ENCODE results near the gene CCDC88A. TPM values are rescaled to one million over a fixed set of nuclear protein-coding genes. Genes with fewer than 3 reads are reported as not detected.
"Not testable (repeated sequence)": the region's sequence is repeated elsewhere in the genome, so short reads cannot be mapped to it uniquely, and the experiment has no call there.

Gene CCDC88A
- total and polyA plus RNA-seq, 2 experiments from 2014 or later = 144 to 169 TPM

GRCh38 chr2:55242617-55243016, 177.0 kb downstream of the CCDC88A start:
- no peak overlapping the region for H3K27ac Mint-ChIP-seq
- Histone ChIP-seq H2AFZ (no peak overlapping the region), H4K20me1 (replicated peaks; ENCODE audit: insufficient read depth) (0 out of 2 replicates have a peak, but pooled peaks cover 4% of the 10 kb centered on the region), H3F3A (replicated peaks; ENCODE audit: low read depth) (peaks cover 9% of the 10 kb centered on the region; the same call in 1 of the 2 replicates), H3K4me2 (no peak overlapping the region), H3K27me3 (ENCODE audit: insufficient read depth) (no peaks in the 10 kb centered on the region), H3K4me3 (no peak overlapping the region), H3K9me2 (ENCODE audit: insufficient read depth) (no peaks in the 10 kb centered on the region), H3K27ac (ENCODE audit: low read depth) (no peak overlapping the region), H3K79me2 (replicated peaks; ENCODE audit: insufficient read depth) (no peaks in the 10 kb centered on the region), H3K36me3 (ENCODE audit: insufficient read depth) (peaks cover 11% of the 10 kb centered on the region; the same call in 1 of the 2 replicates), H3K4me1 (ENCODE audit: insufficient read depth) (no peaks in the 10 kb centered on the region)
- ATAC-seq (no peak), DNase-seq (ENCODE audit: low spot score) (no peak)
- H3K4me3 Mint-ChIP-seq = no peak overlapping the region
- peaks cover 2% of the 10 kb centered on the region for H3K27me3 Mint-ChIP-seq (ENCODE audit: insufficient read depth, low read depth, poor library complexity)
- H3K36me3 Mint-ChIP-seq (ENCODE audit: low read depth) = peaks cover 20% of the 10 kb centered on the region; the same call in 2 of the 3 replicates
- no peaks in the 10 kb centered on the region for H3K9me3 Mint-ChIP-seq
- no peaks in the 10 kb centered on the region for H3K4me1 Mint-ChIP-seq
- TF ChIP-seq ZNF462 (CRISPR knock-in tag; IDR thresholded peaks at IDR 0.05) = no peak
- TF ChIP-seq EZH2 (IDR thresholded peaks at IDR 0.05; ENCODE audit: low read depth, unreplicated experiment) = no peak
- TF ChIP-seq CREB1 (CRISPR knock-in tag; IDR thresholded peaks at IDR 0.05; ENCODE audit: low read depth) = no peak
- no peak for TF ChIP-seq NANOG (IDR thresholded peaks at IDR 0.05; ENCODE audit: borderline replicate concordance)
- TF ChIP-seq JUNB (IDR thresholded peaks at IDR 0.05; ENCODE audit: unreplicated experiment) = no peak

DNA sequence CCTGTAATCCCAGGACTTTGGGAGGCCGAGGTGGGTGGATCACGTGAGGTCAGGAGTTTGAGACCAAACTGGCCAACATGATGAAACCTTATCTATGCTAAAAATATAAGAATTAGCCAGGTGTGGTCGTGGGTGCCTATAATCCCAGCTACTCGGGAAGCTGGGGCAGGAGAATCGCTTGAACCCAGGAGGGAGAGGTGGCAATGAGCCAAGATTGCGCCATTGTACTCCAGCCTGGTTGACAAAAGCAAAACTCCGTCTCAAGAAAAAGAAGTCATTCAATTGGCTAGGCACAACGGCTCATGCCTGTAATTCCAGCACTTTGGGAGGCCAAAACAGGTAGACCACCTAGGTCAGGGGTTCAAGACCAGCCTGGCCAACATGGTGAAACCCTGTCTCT, 178.1 kb downstream of the CCDC88A start:
- not testable (repeated sequence) for H3K4me1 Mint-ChIP-seq; DNase-seq (ENCODE audit: low spot score); H4K20me1 ChIP-seq (replicated peaks; ENCODE audit: insufficient read depth); H3K9me2 ChIP-seq (ENCODE audit: insufficient read depth); H2AFZ ChIP-seq; H3K27ac Mint-ChIP-seq; H3K27me3 ChIP-seq (ENCODE audit: insufficient read depth); H3K79me2 ChIP-seq (replicated peaks; ENCODE audit: insufficient read depth); H3K9me3 Mint-ChIP-seq; H3K4me2 ChIP-seq; H3K27me3 Mint-ChIP-seq (ENCODE audit: insufficient read depth, low read depth, poor library complexity); H3K27ac ChIP-seq (ENCODE audit: low read depth); H3K4me3 ChIP-seq; ATAC-seq; H3K4me3 Mint-ChIP-seq; H3K4me1 ChIP-seq (ENCODE audit: insufficient read depth)
- peaks cover 24% of the 10 kb centered on the region; the same call in 2 of the 3 replicates for H3K36me3 Mint-ChIP-seq (ENCODE audit: low read depth)
- Histone ChIP-seq H3K36me3 (ENCODE audit: insufficient read depth) (peaks cover 14% of the 10 kb centered on the region; the same call in 1 of the 2 replicates), H3F3A (replicated peaks; ENCODE audit: low read depth) (peaks cover 12% of the 10 kb centered on the region; the same call in 1 of the 2 replicates)
